Measurements from ENCODE around the gene KRTAP10-4. TPM values are rescaled to one million over a fixed set of nuclear protein-coding genes. Genes with fewer than 3 reads are reported as not detected.
"Not testable (repeated sequence)": the region's sequence is repeated elsewhere in the genome, so short reads cannot be mapped to it uniquely, and the experiment has no call there.

The KRTAP10-4 gene
- polyA plus RNA-seq, 1 donor = not detected

DNA sequence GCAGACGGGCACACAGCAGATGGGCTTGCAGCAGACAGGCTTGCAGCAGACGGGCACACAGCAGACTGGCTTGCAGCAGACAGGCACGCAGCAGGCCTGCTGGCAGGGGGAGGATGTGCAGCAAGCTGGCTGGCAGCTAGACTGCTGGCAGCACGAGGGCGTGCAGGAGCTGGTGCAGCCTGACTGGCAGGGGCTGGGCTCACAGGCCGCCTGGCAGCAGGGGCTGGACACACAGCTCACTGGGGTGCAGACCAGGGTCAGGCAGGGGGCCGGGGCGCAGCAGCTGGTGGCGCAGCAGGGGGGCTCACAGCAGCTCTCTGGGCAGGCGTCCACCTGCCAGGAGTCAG is 15.2 kb upstream of the KRTAP10-4 start:
- DNase-seq = not testable (repeated sequence)

DNA sequence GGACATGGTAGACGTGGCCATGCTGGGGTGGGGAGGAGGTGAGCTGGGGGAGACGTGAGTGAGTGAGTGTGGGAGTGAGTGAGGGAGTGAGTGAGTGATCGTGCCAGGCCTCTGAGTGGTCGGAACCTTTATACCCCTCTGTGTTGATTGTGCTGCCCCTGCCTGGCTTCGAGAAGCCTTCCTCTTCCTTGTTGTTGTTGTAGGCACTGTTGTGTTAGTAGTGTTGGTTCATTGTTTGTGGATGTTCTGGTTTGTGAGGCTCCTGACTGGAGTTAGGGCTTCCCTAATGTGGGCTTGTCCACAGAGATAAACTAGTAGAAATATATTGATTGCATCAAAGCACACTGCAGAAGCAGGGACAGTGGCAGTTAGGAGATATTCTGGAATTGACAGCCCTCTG is 14.8 kb upstream of the KRTAP10-4 start, which contains the start of gene KRTAP10-3:
TSS of gene KRTAP10-3 (minus strand) at position 101 of the 400 bp plus-strand sequence. CDS start at position 21, 80 bp downstream.
- DNase-seq = no peak

DNA sequence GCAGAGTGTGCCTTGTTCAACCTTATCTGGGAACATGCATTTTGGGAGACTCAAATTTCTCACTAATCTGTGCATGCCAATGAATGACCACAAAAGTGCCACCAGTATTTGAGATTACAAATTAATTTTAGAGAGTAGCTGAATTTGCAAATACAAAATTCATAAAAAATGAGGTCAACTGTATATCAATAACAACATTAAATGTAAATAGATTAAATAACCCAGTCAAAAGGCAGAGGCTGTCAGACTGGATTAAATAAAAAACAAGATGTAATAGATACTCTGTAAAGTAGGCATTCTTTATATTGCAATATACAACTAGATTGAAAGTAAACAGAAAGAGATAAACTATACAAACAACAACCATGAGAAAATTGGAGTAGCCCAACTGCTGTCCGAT is 9.4 kb upstream of the KRTAP10-4 start:
- no peak for DNase-seq

DNA sequence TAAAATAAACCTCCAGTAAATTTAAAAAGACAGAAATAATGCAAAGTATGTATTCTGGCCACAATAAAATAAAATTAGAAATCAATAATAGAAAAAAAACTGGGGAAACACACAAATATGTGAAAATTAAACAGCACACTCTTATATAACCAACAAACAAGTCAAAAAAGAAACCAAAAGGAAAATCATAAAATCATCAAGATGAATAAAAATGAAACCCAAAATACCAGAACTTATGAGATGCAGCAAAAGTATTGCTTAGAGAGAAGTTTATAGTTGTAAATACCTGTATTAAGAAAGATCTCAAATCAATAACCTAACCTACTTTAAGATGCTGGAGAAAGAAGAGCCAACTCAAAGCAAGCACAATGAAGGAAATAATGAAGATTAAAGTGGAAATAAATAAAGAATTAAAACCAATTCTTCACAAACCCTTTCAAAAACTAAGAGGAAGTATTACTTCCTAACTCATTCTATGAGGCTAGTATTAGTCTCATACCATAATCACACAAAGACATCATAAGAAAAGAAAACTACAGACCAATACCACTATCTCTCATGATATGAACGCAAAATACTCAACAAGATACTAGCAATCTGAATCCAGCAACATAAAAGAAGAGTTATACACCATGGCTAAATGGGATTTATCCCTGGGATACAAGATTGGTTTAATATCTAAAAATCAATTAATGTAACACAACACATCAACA is 8.5 kb upstream of the KRTAP10-4 start:
- DNase-seq = no peak

DNA sequence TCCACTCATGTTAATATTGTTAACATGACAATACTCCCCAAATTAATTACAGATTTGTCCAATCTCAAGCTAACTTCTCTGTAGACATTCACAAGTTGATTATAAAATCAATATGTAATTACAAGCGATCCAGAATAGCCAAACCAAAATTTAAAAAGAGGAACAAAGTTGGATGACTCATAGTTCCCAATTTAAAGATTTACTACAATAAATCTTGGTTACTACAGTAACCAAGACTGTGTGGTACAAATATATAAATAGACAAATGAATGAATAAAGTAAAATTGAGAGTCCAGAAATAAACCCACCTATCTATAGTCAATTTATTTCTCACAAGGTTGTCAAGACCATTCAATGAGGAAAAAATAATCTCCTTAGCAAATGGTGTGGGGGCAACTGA is 7.1 kb upstream of the KRTAP10-4 start:
- no peak for DNase-seq

DNA sequence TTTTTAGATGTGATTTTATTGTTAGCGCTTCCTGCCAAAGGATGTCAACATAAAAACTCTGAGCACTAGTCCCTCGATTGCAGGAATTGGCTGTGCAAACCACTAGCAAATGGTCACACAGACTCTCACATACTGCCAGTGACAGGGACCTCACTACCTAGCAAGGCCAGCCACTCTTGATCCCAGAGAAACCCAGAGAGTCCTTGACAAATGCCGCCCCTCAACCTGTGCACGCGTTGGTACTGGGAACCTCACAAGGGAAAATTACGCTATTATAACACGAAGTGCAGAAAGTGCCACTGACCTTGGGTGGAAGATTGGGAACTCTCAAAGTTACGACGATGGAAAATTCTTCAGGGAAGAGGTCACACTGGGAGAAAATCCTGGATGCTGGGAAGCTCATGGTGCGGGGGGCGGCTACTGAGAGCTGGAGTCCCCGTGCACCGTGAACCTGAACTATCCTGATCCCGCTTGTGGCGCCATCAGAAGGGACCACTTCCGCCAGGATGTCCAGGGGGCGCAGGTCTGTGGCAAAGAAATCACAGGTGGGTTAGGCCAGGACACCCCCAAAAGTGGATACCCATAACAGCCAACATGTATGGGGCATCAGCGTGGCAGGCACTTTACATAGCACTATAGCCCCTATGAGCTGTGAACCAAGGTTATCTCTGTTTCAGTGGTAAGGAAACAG is 5.9 kb upstream of the KRTAP10-4 start:
- no peak for DNase-seq

DNA sequence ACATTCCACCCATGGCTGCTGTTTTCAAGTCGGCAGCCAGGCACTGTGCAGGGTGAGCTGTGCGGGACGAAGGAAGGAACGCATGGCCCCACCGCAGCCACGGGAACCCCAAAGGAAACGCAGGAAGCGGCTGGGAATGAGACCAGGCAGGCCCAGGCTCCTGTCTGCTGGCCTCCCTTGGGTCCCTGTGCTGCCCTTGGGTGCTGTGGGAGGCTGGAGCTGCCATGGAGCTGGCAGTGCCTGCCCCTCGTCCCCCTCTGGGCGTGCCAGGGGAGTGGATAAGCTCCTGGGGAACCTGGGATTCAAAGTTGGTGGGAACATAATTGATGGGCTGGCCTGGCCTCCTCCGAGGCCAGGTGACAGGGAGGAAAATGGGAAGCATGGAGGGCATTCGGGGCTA is 5.3 kb upstream of the KRTAP10-4 start:
- no peak for DNase-seq

DNA sequence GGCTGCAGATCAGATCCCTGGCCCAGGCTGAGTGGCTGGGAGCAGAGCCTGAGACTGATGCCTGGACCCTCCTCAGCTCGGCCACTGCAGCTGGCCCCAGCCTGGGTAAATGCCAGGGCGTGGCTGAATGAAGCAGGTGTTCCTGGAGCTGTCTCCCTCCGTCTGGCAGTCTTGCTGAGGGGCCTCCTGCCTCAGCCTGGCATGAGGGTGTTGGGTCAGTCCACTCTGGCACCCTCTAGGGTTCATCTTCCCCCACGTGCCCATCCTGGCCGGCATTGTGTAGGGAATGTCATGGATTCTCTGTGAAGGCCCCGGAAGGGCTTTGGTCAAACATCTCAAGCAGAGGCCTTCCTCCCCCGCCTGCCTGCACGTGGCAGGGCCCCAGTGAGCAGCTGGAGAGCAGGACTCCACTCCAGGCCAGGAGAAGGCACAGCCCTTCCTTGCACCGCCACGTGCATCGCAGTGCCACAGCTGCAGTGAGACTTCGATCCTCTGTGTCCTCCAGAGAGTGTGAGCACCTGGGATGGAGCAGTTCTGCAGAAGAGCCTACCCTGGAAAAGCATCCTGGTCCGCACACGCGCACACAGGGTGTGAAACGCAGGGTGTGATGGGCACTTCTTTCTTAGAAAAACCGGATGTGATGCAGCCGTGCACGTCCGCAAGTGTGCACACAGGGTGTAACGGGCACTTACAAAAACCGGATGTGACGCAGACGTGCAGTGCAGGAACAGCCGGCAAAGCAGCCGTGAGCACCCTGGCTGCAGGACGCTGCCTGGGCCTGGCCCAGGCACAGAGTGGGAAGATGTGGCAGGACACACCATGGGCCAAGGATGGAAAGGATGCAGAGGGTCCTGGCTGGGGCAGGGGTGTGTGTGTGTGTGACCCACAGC is 4.6 kb upstream of the KRTAP10-4 start:
- DNase-seq = no peak

DNA sequence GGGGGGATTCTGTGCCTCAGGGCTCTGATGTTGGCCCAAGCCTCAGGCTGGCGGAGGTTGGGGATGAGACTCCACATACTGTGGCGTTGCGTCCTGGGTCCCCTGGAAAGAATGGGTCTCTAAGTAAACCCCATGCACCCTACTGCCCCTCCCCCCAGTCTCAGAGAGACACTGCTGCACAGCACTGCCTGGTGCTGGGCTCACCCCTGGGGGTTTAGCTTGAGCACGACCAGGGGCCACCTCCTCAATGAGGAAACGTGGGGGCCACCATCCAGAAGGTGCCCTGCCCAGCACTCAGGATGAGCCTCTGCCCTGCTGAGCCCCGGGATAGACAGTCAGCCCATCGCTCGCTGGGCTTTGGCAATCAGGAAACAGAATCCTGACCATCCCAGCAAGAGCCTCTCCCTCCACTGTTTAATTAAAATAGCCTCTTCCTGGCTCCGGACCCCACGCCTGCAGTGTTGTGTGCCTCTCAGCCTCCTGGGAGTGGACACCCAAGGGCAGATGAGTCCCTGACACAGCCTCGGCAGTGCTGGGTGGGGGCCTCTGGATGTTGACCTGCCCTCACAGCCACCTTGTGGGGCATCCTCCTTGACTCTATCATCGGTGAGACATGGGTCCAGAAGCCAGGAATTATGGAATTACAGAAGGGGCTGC is 3.5 kb upstream of the KRTAP10-4 start:
- no peak for DNase-seq

DNA sequence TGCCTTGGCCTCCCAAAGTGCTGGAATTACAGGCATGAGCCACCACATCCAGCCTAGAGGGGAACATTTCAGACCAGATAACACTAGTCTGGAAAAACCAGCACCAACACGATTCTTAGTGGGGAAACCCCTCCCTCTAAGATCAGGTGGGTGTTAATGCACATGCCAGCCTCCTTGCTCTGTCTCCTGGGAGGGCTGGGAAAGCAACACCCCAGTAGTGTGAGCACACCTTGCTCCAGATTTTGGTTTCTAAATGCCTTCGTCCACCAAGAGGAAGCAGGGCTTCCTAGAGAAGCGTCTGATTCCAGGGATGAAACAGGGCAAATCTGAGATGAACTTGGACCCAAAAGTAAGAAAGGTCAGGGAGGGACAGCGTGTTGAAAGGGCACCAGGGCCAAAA is 2.2 kb upstream of the KRTAP10-4 start:
- no peak for DNase-seq

DNA sequence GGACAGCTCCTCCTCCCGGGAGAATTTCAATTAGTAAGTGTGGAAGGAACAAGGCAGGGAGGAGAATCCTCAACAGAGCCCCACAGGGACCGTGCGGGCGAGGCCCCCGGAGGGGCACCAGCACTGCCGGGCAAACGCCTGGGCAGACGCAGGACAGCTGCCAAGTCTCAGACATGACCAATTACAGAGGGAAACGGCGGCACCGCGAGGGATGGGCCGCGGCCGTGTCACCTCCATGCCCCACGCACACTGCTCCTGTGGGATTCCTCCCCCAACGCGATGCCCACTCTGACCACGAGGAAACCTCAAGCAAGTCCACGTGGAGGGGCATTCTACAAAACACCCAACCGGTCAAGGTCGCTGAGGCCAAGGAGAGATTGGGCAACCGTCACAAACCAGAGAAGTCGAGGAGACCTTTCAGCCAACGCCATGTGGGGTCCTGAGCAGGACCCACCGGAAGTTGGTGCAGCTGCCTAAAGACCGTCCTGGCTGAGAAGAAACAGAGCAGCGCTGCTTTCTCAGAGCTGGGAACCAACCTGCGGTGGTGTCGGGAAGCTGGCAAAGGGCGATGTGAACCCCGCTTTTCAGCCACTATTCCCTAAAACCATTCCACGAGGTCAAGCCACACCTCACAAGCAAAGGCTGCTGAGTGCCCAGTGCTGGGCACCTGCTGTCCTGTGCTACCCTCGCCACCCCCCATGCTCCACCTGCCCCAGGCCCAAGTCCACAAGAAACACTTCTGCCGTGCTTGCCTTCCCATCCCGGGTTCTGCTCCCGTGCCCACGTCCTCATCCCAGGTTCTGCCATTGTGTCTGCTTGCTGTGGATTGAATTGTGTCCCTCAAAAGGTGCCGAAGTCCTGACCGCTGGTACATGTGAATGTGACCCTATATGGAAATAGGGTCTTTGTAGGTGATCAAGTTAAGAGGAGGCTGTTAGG is 1.4 kb upstream of the KRTAP10-4 start:
- DNase-seq = no peak

DNA sequence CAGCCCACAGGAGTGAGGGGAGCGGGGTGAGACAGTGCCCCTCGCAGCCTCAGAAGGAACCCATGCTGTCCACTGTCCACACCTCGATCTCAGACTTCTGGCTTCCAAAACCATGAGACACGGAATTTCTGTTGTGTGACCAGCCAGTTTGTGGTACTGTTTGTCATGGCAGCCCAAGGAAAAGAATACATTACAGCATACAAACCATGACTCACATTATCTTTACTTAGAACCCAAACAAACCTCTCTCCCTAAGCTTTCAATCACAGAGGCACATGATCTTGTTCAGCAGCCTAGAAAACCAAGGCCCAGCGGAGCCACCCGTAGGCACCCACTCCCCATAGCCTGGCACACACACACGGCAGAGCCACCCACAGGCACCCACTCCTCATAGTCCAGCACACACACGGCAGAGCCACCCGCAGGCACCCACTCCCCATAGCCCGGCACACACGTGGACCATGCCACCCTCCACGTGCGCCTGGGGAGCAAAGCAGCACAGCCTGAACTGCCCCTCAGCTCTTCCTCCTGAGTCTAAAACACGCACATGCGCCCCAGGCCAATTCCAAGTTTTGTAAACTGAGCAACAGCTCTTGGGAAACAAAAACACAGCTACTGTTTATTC is 458 bp upstream of the KRTAP10-4 start:
- DNase-seq = no peak

DNA sequence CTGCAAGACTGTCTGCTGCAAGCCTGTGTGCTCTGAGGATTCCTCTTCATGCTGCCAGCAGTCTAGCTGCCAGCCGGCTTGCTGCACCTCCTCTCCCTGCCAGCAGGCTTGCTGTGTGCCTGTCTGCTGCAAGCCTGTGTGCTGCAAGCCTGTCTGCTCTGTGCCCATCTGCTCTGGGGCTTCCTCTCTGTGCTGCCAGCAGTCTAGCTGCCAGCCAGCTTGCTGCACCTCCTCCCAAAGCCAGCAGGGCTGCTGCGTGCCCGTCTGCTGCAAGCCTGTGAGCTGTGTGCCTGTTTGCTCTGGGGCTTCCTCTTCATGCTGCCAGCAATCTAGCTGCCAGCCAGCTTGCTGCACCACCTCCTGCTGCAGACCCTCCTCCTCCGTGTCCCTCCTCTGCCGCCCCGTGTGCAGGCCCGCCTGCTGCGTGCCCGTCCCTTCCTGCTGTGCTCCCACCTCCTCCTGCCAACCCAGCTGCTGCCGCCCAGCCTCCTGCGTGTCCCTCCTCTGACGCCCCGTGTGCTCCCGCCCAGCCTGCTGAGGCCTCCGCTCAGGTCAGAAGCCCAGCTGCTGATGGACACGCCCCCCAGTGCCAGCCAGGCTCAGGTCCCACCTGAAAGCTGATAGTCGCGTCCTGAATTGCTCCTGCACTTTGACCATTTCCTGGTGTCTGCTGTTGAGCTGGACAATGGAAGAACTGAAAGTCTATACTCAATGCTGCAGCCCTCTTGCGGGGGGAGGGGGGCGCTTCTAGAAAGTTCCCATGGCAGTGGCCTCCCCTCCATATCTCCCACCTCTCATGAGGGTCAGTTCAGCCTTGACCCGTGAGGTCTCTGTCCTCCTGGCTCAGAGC is 1.2 kb downstream of the KRTAP10-4 start:
- DNase-seq = peak; percentile 20

DNA sequence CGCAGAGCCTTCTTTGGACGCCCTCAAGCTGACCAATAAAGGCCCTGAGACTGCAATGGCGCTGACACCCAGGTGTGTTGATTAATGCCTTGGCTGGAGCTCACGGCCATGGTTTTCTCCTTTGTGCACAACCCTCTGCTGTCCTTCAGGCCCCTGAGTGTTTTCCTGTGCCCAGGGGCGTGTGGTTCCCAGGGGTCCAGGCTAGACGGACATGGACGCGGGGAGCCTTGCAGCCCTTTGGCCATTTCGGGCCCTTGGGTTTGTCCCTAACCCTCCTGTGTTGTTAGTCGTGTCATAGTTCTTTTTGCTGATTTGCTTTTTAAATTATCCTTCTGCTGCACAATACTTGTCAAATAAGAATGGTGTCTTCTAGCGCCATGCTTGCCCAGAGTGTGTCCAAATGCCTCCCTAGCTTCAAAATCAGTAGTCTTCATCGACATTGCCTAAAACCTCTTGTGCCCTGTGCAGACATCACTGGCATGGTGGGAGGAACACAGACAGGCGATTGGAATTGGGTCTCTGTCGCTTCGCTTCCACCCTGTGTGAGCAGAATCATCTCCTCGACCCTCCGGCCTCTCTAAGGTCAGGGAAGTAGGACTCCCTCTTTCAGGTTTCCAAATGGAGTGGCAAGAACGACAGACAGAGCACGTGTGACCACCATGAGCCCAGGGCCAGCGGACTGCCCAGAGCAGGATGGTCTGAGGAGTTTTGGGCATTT is 1.9 kb downstream of the KRTAP10-4 start:
- DNase-seq = no peak

DNA sequence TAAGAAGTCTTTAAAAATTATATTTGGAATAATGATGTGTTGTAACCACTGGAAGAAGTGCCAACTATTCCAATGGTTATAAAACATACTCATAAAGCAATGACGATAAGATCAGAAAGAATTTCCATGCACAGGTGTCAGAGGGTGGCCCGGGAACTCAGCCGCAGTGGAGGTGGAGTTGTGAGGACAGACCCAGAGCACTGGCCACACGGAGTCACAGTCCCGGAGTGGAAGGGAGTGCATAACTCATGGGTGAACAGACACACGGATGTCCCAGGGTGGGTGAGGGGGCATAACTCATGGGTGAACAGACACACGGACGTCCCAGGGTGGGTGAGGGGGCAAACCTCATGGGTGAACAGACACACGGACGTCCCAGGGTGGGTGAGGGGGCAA is 2.5 kb downstream of the KRTAP10-4 start:
- no peak for DNase-seq

DNA sequence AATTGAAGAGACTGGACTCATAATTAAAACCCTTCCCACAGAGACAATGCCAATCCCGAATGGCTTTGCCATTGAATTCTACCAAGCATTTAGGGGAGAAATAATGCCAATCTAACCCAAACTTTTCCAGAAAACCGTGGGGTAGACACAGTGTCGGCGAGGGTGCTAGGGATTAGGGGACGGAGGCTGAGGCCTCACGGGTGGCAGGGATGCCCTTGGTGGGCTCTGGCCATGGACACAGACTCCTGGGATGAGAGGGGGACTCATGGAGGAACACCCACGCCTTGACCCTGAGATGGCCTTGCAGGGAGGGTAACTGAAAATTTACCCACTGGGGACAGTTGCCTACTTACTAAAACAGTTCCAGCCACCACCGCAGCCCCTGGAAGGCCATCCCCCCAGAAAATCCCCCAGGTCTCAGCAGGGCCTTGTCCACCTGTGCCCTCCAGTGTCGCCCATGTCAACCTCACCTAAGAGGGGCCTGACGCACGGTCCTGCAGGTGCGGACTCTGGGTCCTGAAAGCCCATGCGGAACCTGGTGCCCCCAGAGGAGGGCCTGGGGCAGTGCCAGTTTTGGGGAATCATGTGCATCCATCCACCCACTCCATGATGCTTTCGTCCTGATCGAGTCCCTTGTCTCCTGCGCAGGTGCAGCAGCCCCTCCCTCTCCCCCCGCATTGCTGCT is 5.0 kb downstream of the KRTAP10-4 start:
- no peak for DNase-seq

DNA sequence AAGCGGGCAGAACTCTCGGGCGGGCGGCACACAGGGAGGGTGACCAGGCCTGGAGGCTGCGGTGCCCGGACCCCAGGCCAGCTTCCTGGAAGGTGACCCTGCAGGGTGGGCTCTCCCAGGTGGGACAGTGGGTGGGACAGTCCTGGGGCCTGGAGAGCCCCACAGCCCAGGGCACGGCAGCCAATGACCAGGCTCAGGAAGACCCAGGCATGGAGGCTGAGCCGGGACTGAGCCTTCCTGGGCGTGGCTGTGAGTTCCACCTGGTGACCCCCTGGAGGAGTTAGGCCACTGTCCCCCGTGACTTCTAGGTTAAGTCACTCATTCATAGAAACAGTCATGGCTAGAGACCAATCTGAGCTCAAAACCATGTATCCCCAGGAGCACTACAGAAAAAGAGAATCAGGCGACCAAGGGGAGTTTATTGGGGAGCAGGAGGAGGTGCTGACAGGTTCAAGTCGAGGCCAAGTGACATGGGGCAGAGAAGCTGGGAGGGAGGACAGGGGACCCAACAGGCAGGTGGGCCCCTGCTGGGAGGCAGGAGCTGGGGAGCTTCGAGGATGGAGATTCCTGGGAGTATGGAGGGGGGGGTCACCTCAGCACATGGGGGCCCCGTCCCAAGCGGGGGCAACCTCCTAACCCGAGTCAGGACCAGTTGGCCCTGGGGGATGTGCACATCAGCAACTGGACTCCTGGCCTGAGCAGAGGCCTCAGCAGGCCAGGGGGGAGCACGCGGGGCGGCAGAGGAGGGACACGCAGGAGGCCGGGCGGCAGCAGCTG is 5.7 kb downstream of the KRTAP10-4 start:
- no peak for DNase-seq

DNA sequence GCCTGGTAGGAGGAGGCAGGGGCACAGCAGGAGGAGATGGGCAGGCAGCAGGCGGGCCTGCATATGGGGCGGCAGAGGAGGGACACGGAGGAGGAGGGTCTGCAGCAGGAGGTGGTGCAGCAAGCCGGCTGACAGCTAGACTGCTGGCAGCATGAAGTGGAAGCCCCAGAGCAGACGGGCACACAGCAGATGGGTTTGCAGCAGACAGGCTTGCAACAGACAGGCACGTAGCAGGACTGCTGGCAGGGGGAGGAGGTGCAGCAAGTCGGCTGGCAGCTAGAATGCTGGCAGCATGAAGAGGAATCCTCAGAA is 6.3 kb downstream of the KRTAP10-4 start:
- DNase-seq = no peak
